ENCODE measurements around the gene LRRFIP1. TPM values are rescaled to one million over a fixed set of nuclear protein-coding genes. Genes with fewer than 3 reads are reported as not detected.
A peak's percentile ranks its signal among the peaks of the same experiment; 100 is the strongest.

Gene LRRFIP1
- total RNA-seq, 1 experiment from 2014 or later, result 29.9 TPM

DNA sequence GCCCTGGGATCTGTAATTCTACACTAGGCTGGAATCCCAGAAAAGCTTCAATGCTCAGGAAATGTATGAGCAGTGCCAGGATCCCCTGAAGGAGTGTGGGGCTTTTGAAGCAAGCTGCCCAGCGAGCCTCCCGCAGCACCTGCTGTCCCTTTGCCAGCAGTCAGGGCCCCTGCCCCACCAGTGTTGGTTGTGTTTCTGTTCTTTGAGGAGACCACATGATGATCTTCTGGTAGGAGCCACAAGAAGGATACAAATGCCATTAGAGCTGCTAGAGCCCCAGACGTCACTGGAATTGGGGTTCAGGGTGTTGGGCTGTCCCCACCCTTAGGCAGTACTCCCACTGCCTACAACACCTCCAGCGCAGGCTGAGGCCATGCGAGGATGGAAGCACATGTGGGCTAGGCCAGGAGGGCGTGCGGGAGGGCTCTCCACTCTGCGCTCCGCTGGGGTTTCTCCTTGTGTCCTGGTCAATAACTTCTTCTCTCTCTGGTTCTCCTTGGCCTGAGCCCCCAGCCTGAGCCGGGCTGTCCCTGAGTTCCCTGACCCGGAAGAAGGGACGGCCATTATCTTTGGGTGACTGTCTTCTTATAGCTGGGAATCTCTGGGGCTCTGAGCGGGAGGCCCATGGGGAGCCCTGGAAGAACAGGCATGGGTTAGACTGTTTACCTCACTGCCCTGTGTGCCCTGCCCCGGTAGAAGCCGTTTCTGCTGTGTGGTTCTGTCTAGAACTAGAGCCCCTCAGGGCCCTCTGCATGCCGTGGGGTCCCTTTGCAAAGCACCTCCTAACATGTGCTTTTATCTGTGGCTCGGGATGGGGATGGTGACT lies 73.9 kb downstream of the LRRFIP1 start:
- no peak for DNase-seq (ENCODE audit: low read depth)

DNA sequence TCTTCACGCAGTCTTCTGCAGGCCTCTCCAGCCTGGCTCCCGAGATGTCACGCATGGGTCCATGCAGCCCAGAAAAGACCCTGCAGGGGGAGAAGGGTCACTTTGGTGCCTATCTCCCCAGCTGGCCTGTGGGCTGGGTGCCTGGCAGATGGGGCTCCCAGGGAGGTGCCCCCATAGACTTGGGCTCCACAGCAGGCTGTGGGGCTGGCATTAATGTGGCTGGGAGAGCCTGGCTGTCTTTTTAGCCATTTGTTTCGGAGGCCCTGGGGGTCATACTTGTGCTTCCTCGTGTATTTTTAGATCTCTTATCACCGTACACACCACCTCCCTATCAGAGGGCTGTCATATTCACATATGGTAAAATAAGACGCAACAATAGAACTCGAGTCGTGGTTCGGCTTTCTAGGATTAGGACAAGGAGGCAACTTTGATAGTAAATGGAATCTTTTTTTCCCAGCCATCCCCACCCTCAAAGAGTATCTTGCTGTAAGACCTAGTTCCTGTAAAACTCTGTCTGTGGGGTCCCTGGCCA lies 74.5 kb downstream of the LRRFIP1 start:
- DNase-seq (ENCODE audit: low read depth), result no peak

DNA sequence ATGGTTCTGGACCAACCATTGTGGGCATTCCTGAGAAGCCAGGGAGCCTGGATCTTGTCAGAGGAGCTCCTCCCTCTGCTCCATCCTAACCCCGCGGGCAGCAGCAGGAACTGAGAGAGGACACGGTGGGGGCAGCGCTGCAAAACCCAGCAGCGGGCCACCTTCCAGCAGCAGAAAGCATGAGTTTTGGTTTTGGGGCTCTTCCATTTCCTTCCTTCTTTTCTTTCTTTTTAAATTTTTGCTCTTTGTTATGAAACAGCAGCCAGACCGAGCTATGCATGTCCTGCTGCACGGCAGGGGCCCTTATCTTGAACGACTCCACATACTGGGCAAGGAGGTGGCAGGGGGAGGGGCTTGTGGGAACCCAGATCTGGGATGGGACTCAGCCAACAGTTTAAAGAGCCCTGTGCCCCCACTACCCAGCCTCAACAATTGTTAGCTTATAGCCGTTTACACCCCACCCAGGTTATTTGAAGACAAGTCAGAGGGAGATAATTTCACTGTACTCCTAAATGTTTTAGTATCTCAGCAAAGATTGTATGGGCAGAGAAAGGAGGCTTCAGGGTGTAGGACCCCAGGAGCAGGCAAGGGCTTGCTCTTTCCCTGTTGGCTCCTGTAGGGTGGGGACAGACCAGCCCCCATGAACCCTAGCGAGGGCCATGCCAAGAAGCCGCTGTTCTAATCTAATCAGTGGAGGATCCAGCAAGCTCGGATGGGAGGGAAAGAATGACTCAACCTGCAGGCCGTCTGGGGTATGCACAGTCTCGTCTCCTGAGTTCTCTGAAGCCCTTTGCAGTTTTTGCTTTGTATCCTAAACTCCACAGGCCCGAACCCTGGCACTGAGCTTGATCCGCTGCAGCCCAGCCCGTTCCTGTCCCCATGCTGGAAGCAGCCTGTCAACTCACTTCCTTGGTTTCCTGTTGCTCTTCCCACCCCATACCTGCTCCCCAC lies 75.3 kb downstream of the LRRFIP1 start:
- peak; percentile 79 for DNase-seq (ENCODE audit: low read depth)

DNA sequence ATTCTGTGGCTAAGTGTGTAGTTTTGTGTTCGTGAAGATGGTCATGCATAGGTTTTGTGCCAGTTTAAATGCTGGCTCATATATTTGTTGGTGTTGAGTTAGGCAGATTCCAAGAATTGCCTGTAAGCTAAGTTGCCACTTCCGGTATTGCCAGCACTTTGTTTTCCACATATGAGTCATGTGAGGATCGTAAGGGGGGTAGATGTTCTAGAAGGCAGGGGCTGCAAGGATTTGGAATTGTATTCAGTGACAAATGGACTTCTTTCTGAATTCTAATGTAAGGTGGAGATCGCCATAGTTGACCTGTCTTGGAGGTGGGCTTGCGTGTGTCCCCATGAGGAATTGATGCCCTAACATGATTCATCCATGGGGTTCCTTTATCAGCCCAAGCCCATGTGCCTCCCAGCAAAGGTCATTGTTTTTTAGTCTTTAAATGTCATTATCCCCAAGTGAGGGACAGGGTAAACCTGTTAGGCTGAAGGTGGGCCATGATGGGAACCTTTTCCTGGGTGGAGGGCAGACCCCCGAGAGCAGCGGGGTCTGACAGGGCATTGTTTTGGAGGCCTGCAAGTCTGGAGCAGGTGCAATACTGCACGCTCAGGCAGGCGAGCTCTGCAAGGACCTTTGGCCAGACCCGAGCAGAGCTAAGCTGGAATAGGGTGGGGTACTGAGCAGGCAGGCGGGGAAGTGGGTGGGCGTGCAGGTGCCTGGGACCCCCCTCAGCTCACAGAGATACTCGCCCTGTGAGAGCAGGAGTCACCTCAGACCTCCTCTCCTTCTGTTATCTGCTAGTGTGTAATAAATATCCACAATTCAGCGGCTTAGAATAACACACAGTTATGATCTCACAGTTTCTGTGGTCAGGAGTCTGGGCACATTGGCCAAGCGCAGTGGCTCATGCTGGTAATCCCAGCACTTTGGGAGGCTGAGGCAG lies 77.4 kb downstream of the LRRFIP1 start:
- peak; percentile 86 for DNase-seq (ENCODE audit: low read depth)

DNA sequence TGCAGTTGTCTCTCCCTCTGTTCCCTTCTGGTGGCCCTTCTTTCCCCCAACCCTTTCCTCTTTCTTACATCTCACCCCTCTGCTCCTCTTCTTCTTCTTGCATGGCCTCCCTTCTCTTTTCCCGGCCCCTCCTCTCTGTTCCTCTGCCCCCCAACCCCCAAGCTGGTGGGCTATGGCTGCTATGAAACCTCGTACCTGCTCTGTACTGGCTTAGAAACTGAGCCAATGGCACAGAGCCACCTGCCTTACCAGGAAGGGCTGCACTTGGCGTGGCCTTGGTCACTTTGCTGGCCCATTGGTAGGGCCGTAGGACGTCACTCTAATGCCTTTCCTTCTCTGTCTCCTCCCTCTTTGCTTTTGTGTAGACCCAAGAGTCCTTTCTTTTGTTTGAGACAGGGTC lies 78.9 kb downstream of the LRRFIP1 start:
- no peak for DNase-seq (ENCODE audit: low read depth)

DNA sequence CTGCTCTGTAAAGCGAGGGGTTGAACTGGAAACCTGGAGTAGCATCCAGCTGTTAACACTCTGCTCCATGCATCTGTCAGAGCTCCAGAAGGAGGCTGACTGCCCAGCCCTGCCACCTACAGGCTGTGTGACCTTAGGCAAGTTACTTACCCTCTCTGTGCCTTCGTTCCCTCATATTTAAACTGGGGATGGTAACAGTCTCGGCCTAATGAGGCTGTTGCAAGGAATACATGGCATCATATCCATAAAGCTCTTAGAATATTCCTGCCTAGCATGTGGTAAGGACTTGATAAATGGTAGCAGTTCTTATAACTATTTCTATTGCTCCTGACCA lies 80.6 kb downstream of the LRRFIP1 start:
- DNase-seq (ENCODE audit: low read depth), result no peak

DNA sequence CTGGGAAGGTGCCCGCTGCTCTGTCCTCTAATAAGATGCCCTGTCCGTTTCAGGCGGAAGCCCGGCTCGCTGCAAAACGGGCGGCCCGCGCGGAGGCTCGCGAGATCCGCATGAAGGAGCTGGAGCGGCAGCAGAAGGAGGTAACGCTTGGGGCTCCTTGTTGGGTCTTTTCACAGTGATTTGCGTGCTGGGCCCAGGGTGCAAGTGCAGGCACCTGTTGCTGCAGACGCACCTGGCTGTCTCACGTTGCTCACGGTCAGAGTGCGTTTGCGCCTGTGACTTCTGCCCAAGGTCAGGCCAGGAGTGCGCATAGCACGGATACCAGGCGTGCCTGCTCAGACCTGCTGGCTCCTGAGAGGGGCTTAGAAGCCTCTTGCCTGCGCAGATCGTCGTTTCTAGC lies 81.1 kb downstream of the LRRFIP1 start:
- no peak for DNase-seq (ENCODE audit: low read depth)

DNA sequence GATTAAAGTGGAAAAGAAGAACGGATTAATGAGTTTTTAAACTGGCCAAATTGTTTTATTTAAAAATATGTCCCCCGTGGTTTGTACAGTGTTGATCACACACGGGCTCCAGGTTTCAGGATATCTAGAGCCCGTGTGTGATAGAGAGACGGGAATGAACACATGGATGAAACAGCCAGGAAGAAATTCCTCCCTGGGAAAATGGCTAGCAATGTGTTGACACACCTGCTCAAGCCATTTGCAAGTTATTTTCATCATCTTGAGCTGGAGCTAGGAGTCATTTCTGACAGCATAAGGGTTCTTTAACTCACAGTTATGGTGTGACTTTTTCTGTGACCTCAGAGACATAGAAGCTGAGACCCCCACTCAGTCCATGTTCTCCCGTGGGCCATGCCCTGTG lies 81.6 kb downstream of the LRRFIP1 start:
- no peak for DNase-seq (ENCODE audit: low read depth)

DNA sequence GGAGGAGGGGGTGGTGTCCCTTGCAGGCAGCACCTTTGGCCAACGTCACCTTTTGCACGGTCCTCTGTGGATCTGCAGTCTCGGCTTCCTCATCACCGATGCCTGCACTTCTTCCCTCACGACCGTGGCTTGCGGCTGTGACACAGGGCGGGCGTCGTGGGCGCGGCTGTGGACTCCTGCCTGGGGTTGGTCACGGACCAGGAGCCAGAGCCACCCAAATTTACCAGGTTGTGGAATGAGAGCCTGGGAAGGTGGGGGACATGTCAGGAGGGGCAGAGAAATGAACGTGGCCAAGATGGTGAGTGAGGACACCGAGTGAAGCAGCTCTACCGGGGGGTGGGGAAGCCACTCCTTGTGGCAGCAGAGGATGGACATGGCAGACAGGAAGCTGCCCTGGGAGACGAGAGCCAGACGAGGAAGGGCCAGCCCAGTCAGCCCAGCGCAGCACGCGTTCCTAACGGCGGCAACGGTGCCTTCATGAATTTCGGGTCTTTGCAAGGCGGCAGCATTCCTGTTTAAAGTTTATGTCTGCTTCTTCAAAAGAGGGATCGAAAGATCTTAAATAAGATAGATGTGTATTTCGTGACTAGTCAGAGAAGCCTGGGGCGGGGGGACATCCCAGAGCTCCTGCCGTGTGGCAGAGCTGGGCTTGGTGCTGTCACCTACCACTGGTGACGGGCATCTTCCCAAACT lies 84.2 kb downstream of the LRRFIP1 start:
- DNase-seq (ENCODE audit: low read depth), result no peak

DNA sequence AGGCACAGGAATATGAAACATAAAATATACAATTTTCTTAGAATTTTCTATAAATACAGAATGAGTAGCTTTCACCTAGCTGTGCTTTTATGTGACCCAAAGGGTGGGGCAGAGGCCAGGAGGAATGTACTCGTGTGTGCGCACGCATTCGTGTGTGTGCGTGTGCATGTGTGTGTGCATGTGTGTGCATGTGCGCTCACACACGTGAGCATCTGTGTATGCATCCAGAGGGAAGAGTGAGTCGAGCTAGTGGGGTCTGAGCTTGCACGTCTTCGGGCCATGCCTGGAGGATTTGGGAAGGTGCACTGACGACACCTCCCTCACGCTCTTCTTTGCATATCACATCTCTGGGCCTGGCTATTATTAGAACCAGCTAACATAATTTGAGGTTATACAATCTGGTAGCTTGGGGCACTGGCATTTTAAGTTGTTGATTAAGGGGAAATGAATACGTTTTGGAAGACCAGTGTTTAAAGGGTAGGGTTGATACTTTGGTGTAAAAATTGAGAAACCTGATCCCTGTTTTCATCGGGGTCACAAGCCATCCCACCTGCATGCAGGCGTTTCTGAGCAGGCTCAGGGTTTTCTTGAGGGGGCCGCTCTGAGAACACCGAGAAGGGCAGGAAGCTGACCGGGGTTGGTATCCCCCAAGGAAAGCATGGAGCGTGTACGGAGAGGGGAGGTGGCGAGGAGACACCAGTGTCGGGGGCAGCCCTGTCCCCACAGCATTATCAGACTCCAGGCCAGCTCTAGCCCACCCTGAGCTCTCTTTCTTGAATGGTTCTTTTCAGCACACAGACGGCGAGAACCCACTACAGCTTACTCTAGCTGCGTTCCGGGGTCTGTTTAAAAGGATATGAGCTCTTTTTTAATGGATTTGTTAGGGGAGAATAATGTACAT lies 85.3 kb downstream of the LRRFIP1 start:
- DNase-seq (ENCODE audit: low read depth), result no peak

DNA sequence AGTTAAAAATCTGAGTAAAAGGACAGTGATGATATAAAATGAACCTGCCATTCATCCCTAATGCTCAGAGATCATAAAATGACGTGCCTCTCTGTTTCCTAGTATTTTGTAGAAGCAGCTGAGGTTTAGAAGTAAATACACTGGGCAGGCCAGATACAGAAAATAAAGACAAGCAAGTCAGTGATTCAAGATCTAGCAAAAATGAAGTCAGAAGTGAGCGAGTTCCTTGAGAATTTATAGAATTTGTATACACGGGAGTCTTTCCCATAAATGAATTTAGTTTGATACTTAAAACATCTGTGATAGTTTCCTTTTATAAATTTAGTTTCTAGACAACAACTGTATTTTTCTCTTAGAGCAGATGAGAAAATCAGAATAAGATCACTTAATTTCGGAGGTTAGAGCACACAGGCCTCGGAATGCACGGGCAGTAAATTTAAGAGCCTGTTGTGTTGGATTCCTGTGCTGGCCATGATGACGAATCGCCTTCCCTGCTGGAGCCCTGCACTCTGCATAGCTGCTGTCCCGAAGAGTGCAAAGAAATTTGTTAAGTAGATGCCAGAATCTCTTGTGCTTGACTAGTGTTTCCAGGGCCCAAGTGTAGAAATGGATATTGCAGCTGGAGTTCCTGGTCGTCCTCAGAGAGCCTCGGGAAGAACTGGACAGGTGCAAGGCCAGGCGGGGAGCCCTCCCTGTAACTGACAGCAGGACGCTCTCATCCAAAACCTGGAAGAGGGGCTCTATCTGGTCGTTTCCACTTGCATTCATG lies 87.5 kb downstream of the LRRFIP1 start:
- no peak for DNase-seq (ENCODE audit: low read depth)

DNA sequence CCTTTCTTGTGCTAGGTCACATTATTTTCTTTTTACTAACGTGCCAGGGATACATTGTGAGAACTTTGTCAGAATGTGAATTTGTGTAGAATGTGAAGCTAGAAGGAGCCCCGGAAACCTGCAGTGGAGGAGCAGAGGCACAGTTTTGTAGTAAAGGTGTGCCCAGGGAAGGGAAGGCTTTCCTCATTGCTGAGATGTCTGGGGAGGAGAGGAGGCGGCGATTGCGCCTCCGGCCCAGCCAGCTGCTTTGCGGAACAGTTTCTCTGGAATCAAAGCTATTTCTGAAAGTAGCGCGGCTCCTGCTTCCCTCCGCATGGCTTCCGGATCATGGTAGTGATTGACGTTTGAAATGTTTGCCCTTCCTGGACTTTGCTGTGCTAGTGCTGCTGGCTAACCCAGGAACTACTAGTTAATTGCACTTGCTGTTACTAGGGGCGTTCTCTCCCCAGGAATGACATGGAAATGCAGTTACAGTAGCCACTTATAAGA lies 88.1 kb downstream of the LRRFIP1 start:
- DNase-seq (ENCODE audit: low read depth), result no peak

DNA sequence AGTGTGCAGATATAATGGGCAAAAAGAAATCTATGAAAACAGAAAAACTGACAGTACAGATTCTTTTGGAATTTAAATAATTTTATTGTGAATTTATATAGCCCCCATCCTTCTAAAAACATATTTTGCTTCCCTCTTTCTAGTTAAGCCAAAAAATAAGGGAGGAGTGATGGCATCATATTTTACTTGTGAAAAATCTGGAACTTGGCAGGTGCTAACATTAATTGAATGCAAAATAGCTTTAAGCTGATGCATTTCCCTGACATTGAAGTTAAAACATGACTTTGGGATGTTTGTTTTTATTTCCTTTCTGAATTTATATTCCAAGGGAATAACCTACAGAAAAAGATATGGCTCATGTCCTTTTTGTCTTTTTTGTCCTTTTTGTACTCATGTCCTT lies 88.6 kb downstream of the LRRFIP1 start:
- no peak for DNase-seq (ENCODE audit: low read depth)

DNA sequence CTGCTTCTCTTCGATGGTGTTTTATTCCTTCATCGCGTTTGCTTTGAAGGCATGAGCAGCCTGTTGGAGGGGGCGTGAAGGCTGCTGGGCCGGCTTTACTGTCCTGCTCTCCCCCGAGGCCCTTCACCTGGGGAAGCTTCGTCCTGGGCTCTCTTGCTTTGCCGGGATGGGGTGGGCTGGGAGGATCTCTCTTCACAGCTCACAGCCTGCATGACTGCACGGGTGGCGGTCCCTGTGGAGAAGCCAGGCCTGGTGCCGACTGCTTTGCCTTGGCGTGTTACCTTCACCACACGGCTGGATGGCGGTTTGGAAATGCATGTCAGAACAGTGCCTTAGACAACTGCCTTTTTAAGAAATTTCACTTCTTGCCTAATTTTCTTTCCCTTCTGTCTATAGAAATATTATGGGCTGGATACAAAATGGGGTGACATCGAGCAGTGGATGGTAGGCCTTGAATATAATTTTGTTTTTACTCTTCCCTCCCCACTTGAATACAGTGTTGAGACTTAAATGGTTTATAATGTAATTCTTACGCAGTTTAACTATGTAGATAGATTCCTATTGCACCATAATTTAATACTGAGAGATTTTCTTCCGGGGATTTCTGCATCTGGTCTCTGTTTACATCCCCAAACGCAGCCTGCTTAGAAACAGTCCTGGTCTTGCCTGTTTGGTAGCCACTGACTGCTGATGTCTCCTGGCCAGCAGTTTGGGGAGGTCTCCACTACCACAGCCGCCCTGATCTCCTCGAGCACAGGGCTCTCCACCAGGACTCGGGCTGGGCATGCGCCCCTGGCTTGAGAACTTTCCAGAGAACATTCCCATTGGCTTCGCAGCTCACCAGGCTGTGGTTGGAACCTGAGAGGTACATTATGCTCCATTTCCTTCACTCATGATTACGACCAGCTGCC lies 90.2 kb downstream of the LRRFIP1 start:
- DNase-seq (ENCODE audit: low read depth), result no peak

DNA sequence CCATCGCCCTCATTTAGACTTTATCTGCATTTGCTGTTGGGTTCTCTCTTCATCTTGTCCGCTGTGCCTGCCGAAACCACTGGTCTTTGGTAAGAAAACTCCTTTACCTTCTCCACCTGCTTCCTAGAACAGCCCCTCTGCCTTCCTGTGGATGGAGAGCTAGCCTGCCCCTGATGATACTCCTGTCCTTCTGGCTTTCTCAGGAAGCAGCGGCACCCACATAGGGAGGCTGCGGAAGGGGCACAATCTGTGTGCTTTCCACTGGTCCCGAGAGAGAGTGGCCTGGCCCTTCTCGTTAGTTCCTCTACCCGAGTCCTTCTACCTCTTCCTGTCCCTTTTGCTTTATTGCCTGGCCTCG lies 90.9 kb downstream of the LRRFIP1 start:
- no peak for DNase-seq (ENCODE audit: low read depth)

DNA sequence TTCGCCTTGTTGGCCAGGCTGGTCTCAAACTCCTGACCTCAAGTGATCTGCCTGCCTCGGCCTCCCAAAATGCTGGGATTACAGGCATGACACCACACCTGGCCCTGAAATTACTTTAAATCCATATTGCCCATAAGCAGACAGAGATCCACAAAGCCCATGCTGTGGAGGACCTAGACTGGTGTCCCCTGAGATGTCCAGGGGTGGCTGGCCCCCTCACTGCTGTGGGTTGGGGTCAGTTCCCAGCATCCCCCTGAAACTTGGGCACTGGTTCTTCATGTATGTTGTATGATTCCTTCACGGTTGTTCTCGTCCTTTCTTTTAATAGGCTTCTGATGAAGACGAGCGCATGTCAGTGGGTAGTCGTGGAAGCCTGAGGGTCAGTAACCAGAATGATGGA lies 93.1 kb downstream of the LRRFIP1 start:
- DNase-seq (ENCODE audit: low read depth), result no peak

DNA sequence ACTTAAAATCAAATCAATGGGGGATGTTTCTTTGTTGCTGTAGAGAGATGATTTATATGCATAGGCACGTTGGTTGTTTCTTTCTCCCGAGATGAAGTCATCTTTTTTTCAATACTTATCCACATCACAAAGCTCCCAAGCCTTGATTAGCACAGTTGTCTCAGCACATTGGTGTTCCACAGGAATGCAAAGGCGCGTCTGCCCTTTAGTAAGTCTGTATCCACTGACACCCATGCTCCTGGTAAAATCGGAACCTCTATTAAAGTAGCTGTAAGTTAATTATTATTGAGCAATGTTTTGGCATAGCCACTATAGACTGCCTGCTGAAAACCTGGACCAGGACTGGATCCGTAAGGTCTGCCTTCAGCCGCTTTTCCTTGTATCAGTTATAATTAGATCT lies 93.6 kb downstream of the LRRFIP1 start:
- DNase-seq (ENCODE audit: low read depth), result no peak

DNA sequence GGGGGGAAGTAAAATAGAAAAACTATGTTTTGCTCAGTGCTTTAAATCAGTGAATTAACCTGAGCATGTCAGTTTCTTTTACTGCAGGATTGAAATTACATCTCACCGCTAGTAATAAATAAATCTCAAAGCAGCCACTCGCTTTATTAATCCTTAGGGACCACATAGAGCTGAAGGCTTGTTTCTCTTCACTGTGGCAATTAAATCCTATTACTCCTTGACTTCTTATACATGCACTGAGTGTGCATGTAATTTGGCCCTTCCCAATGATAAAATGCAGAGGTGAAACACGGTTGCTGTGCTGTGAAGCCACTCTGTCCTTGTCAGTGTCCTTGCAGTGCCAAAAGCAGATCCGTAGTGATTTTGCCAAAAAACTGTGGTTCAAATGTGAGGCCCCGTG lies 94.1 kb downstream of the LRRFIP1 start:
- DNase-seq (ENCODE audit: low read depth), result no peak
